Measurements from ENCODE around the gene ZSCAN30.

ZSCAN30 gene

GRCh38 chr18:35303610-35304009 lies 13.6 kb upstream of the ZSCAN30 start:
- Histone ChIP-seq H3K27ac (ENCODE audit: insufficient read depth in 1 of 2, low read depth in 1 of 2, low read length in 2 of 2, poor library complexity in 1 of 2, severe bottlenecking in 2 of 2) (no peak overlapping the region), H3K36me3 (ENCODE audit: control insufficient read depth in 4 of 4, insufficient read depth in 4 of 4, low read length in 3 of 4) (peaks cover 34 to 81% (median 57%) of the 10 kb centered on the region in 4 experiments), H3K4me1 (ENCODE audit: control extremely low read depth in 1 of 4, control insufficient read depth in 4 of 4, insufficient read depth in 4 of 4, low read length in 3 of 4) (no peaks in the 10 kb centered on the region), H3K4me3 (ENCODE audit: control insufficient read depth in 1 of 7, extremely low read depth in 1 of 7, insufficient read depth in 4 of 7, low read depth in 2 of 7, low read length in 6 of 7) (no peak overlapping the region), H3K27me3 (replicated peaks in 2 of 5; ENCODE audit: control insufficient read depth in 4 of 5, insufficient read depth in 5 of 5, low read length in 4 of 5) (no peaks in the 10 kb centered on the region), H3K9me3 (ENCODE audit: control extremely low read depth in 1 of 5, control insufficient read depth in 4 of 5, insufficient read depth in 2 of 5, low read depth in 1 of 5, low read length in 4 of 5) (peaks cover 26 to 94% (median 50%) of the 10 kb centered on the region in 5 experiments)
- DNase-seq: no peak
- CTCF ChIA-PET: interaction anchor here (1.4 kb wide), 1 partner anchor 10 kb away, joined by 3 read pairs; no protein-coding TSS in a partner anchor
- POLR2A ChIA-PET: no interaction called here
- 100% methylated on average over 1 of the region's 4 CpGs for WGBS (ENCODE audit: insufficient coverage)

GRCh38 chr18:35296060-35296459 lies 6.0 kb upstream of the ZSCAN30 start:
- H3K36me3 ChIP-seq (ENCODE audit: control insufficient read depth in 4 of 4, insufficient read depth in 4 of 4, low read length in 3 of 4): peaks cover 22 to 68% (median 46%) of the 10 kb centered on the region in 4 experiments
- no peak overlapping the region for H3K4me3 ChIP-seq (ENCODE audit: control insufficient read depth in 1 of 7, extremely low read depth in 1 of 7, insufficient read depth in 4 of 7, low read depth in 2 of 7, low read length in 6 of 7)
- peaks cover 3 to 8% (median 4%) of the 10 kb centered on the region in 4 experiments for H3K4me1 ChIP-seq (ENCODE audit: control extremely low read depth in 1 of 4, control insufficient read depth in 4 of 4, insufficient read depth in 4 of 4, low read length in 3 of 4)
- ChIA-PET POLR2A (no interaction called here), CTCF (interaction anchor here (1.0 kb wide), 1 partner anchor 15 kb away, joined by 3 read pairs; no protein-coding TSS in a partner anchor)
- 94% methylated on average over 2 of the region's 2 CpGs for WGBS (ENCODE audit: insufficient coverage)
- DNase-seq: no peak
- H3K27me3 ChIP-seq (replicated peaks in 2 of 5; ENCODE audit: control insufficient read depth in 4 of 5, insufficient read depth in 5 of 5, low read length in 4 of 5): no peaks in the 10 kb centered on the region
- H3K27ac ChIP-seq (ENCODE audit: insufficient read depth in 1 of 2, low read depth in 1 of 2, low read length in 2 of 2, poor library complexity in 1 of 2, severe bottlenecking in 2 of 2): no peak overlapping the region
- H3K9me3 ChIP-seq (ENCODE audit: control extremely low read depth in 1 of 5, control insufficient read depth in 4 of 5, insufficient read depth in 2 of 5, low read depth in 1 of 5, low read length in 4 of 5): peaks cover 0 to 39% (median 17%) of the 10 kb centered on the region in 5 experiments

- ChIA-PET CTCF (interaction anchor here (2.3 kb wide), 2 partner anchors 26 to 64 kb away, joined by 4 to 5 read pairs; no protein-coding TSS in a partner anchor), POLR2A (interaction anchor here (0.7 to 2.4 kb wide), 2 partner anchors 9 to 23 kb away, joined by 3 to 16 read pairs; no protein-coding TSS in a partner anchor)
- WGBS (ENCODE audit: insufficient coverage): no CpG with 5 or more reads among the region's 2 CpGs
These were observed 1.1 kb upstream of the ZSCAN30 start for GRCh38 chr18:35291166-35291565.

GRCh38 chr18:35289727-35290093 lies 319 bp downstream of the ZSCAN30 start:
- 0% methylated on average over 6 of the region's 8 CpGs for WGBS (ENCODE audit: insufficient coverage)
- H3K4me1 ChIP-seq (ENCODE audit: control extremely low read depth in 1 of 4, control insufficient read depth in 4 of 4, insufficient read depth in 4 of 4, low read length in 3 of 4): peaks cover 8 to 19% (median 14%) of the 10 kb centered on the region in 4 experiments
- no peak for DNase-seq
- H3K36me3 ChIP-seq (ENCODE audit: control insufficient read depth in 4 of 4, insufficient read depth in 4 of 4, low read length in 3 of 4): peaks cover 3 to 26% (median 13%) of the 10 kb centered on the region in 4 experiments
- H3K9me3 ChIP-seq (ENCODE audit: control extremely low read depth in 1 of 5, control insufficient read depth in 4 of 5, insufficient read depth in 2 of 5, low read depth in 1 of 5, low read length in 4 of 5): peaks cover 2 to 17% (median 7%) of the 10 kb centered on the region in 5 experiments
- ChIA-PET POLR2A (interaction anchor here (1.1 to 2.4 kb wide), 3 partner anchors 22 to 54 kb away, joined by 4 to 16 read pairs (median 10); partner anchors contain the start of genes ZNF24 and ZNF397), CTCF (interaction anchor here (1.1 to 2.3 kb wide), 7 partner anchors 21 to 265 kb away, joined by 3 to 6 read pairs (median 4); partner anchors contain the start of gene ZNF24)
- H3K4me3 ChIP-seq (ENCODE audit: control insufficient read depth in 1 of 7, extremely low read depth in 1 of 7, insufficient read depth in 4 of 7, low read depth in 2 of 7, low read length in 6 of 7): peak overlapping the region; percentile 59 to 98 (median 93)
- H3K27ac ChIP-seq (ENCODE audit: insufficient read depth in 1 of 2, low read depth in 1 of 2, low read length in 2 of 2, poor library complexity in 1 of 2, severe bottlenecking in 2 of 2): peak overlapping the region; percentile 91 to 96
- no peaks in the 10 kb centered on the region for H3K27me3 ChIP-seq (replicated peaks in 2 of 5; ENCODE audit: control insufficient read depth in 4 of 5, insufficient read depth in 5 of 5, low read length in 4 of 5)

More at GRCh38 chr18:35291166-35291565, 1.1 kb upstream of the ZSCAN30 start:
- DNase-seq: no peak
- Histone ChIP-seq H3K27me3 (replicated peaks in 2 of 5; ENCODE audit: control insufficient read depth in 4 of 5, insufficient read depth in 5 of 5, low read length in 4 of 5) (no peaks in the 10 kb centered on the region), H3K9me3 (ENCODE audit: control extremely low read depth in 1 of 5, control insufficient read depth in 4 of 5, insufficient read depth in 2 of 5, low read depth in 1 of 5, low read length in 4 of 5) (peaks cover 0 to 15% (median 9%) of the 10 kb centered on the region in 5 experiments), H3K36me3 (ENCODE audit: control insufficient read depth in 4 of 4, insufficient read depth in 4 of 4, low read length in 3 of 4) (peaks cover 15 to 40% (median 24%) of the 10 kb centered on the region in 4 experiments), H3K27ac (ENCODE audit: insufficient read depth in 1 of 2, low read depth in 1 of 2, low read length in 2 of 2, poor library complexity in 1 of 2, severe bottlenecking in 2 of 2) (peak overlapping the region in 1 of 2 experiments; percentile 96), H3K4me1 (ENCODE audit: control extremely low read depth in 1 of 4, control insufficient read depth in 4 of 4, insufficient read depth in 4 of 4, low read length in 3 of 4) (peaks cover 8 to 19% (median 14%) of the 10 kb centered on the region in 4 experiments), H3K4me3 (ENCODE audit: control insufficient read depth in 1 of 7, extremely low read depth in 1 of 7, insufficient read depth in 4 of 7, low read depth in 2 of 7, low read length in 6 of 7) (peak overlapping the region in 6 of 7 experiments; percentile 85 to 98 (median 93))

- 5% methylated on average over 5 of the region's 6 CpGs for WGBS (ENCODE audit: insufficient coverage)
These were observed 736 bp downstream of the ZSCAN30 start for GRCh38 chr18:35289293-35289692.

GRCh38 chr18:35284841-35285240 lies 5.2 kb downstream of the ZSCAN30 start:
- Histone ChIP-seq H3K27ac (ENCODE audit: insufficient read depth in 1 of 2, low read depth in 1 of 2, low read length in 2 of 2, poor library complexity in 1 of 2, severe bottlenecking in 2 of 2) (no peak overlapping the region), H3K4me3 (ENCODE audit: control insufficient read depth in 1 of 7, extremely low read depth in 1 of 7, insufficient read depth in 4 of 7, low read depth in 2 of 7, low read length in 6 of 7) (no peak overlapping the region), H3K36me3 (ENCODE audit: control insufficient read depth in 4 of 4, insufficient read depth in 4 of 4, low read length in 3 of 4) (peaks cover 2 to 29% (median 21%) of the 10 kb centered on the region in 4 experiments), H3K27me3 (replicated peaks in 2 of 5; ENCODE audit: control insufficient read depth in 4 of 5, insufficient read depth in 5 of 5, low read length in 4 of 5) (no peaks in the 10 kb centered on the region), H3K9me3 (ENCODE audit: control extremely low read depth in 1 of 5, control insufficient read depth in 4 of 5, insufficient read depth in 2 of 5, low read depth in 1 of 5, low read length in 4 of 5) (peaks cover 7 to 38% (median 25%) of the 10 kb centered on the region in 5 experiments), H3K4me1 (ENCODE audit: control extremely low read depth in 1 of 4, control insufficient read depth in 4 of 4, insufficient read depth in 4 of 4, low read length in 3 of 4) (peaks cover 0 to 8% (median 3%) of the 10 kb centered on the region in 4 experiments)
- ChIA-PET POLR2A (no interaction called here), CTCF (no interaction called here)
- DNase-seq: no peak
- 92% methylated on average over 2 of the region's 3 CpGs for WGBS (ENCODE audit: insufficient coverage)

More at GRCh38 chr18:35289293-35289692, 736 bp downstream of the ZSCAN30 start:
- H3K9me3 ChIP-seq (ENCODE audit: control extremely low read depth in 1 of 5, control insufficient read depth in 4 of 5, insufficient read depth in 2 of 5, low read depth in 1 of 5, low read length in 4 of 5): peaks cover 5 to 21% (median 7%) of the 10 kb centered on the region in 5 experiments
- DNase-seq: no peak
- peaks cover 8 to 19% (median 14%) of the 10 kb centered on the region in 4 experiments for H3K4me1 ChIP-seq (ENCODE audit: control extremely low read depth in 1 of 4, control insufficient read depth in 4 of 4, insufficient read depth in 4 of 4, low read length in 3 of 4)
- H3K36me3 ChIP-seq (ENCODE audit: control insufficient read depth in 4 of 4, insufficient read depth in 4 of 4, low read length in 3 of 4): peaks cover 0 to 27% (median 15%) of the 10 kb centered on the region in 4 experiments
- H3K4me3 ChIP-seq (ENCODE audit: control insufficient read depth in 1 of 7, extremely low read depth in 1 of 7, insufficient read depth in 4 of 7, low read depth in 2 of 7, low read length in 6 of 7): peak overlapping the region in 6 of 7 experiments; percentile 85 to 98 (median 93)
- peak overlapping the region; percentile 91 to 96 for H3K27ac ChIP-seq (ENCODE audit: insufficient read depth in 1 of 2, low read depth in 1 of 2, low read length in 2 of 2, poor library complexity in 1 of 2, severe bottlenecking in 2 of 2)
- ChIA-PET POLR2A (interaction anchor here (1.1 to 2.4 kb wide), 3 partner anchors 21 to 55 kb away, joined by 4 to 16 read pairs (median 10); partner anchors contain the start of genes ZNF24 and ZNF397), CTCF (interaction anchor here (1.0 to 2.3 kb wide), 9 partner anchors 14 to 264 kb away, joined by 3 to 6 read pairs (median 4); partner anchors contain the start of gene ZNF24)
- H3K27me3 ChIP-seq (replicated peaks in 2 of 5; ENCODE audit: control insufficient read depth in 4 of 5, insufficient read depth in 5 of 5, low read length in 4 of 5): no peaks in the 10 kb centered on the region

Measured in common myeloid progenitor, CD34-positive (primary cell).